DMS53 treated with DMSO at 0.1 percent for 48 hours (cell line): Measurements from ENCODE around the gene CTAGE6.
"Not testable (repeated sequence)": the region's sequence is repeated elsewhere in the genome, so short reads cannot be mapped to it uniquely, and the experiment has no call there.

Source experiments
- DNase-seq: peaks from one replicate; lab custom pipeline; 2025; ENCODE audit not compliant: unreplicated experiment; lab: John Stamatoyannopoulos, UW

Gene CTAGE6

DNA sequence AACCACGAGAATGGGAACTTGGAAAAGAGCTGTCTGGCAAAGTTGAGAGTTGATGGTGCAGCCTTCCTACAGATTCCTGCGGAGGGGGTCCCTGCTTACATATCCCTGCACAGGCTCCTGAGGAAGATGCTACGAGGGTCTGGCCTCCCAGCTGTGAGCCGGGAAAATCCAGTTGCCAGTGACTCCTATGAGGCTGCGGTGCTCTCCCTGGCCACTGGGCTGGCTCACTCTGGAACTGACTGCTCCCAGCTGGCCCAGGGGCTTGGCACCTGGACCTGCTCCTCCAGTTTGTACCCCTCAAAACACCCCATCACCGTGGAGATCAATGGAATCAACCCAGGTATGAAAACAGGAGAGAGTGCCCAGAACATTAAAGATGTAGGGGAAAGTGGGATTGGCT, 37.2 kb downstream of the CTAGE6 start:
- not testable (repeated sequence) for DNase-seq

DNA sequence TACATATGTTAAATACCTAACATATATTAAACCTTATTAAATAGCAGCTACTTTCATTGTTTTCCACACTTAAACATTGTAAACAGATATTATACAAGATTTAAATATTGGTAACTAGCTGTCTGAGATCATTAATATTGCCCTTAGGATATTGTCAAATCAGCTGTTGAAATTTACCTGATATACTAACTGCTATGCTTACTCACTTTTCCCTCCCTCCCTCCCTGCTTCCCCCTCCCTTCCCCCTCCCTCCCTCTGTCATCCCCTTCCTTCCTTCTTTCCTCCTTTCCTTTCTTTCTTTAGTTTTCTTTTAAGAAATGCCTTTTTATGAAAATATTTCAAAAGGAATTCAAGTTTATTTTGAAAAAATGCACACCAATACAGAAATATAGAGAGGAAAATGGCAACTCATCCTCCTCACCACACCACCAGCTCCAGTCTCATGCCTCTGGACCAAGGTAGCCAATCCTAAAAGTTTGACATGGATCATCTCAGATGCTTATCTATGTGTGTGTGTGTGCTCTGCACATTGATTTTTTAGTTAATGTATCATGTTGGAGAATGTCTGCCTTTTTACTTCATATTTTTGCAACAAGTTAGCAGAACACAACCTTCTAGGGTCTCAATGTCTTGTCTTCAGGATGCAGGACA, 41.8 kb downstream of the CTAGE6 start:
- DNase-seq = not testable (repeated sequence)

DNA sequence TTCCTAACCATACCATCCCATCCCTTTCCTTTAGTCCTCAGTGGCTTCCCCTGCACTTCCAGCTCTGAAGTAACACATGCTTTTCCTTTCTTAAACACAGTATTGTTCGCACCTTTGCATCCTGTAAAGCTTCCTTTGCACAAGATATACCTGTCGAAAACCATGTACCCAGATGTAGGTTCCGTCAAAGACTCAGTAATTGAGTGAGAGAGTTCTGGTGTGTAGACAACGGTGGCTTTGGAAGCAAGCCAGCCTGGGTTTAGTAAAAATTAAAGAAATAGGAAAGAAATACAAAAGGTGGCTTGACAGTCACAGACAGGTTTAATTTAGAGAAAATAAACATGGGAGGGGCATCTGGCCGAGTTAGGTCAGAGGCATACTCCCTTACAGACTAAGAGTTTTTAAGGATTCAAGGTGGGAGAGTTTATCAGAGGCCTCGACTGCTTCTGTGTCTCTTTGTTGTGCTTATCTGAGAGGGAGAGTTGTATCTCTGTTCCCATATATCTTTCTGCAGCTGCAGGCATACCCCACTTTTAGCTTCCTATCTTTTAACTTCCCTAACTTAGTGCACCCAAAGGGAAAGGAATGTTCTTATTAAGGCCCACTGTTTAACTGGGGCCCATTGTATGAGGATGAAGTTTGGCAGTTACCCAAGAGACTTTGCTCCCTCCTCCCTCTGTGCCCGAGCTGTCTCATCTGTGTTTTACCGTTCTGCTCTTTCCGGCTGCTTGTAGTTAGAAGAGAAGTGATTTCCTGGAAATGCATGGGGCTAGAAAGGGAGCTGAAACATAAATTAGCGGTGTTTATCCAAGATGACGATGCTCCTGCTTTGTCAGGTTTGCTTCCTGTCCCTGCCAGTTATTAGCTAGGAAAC, 42.7 kb downstream of the CTAGE6 start:
- DNase-seq = not testable (repeated sequence)

DNA sequence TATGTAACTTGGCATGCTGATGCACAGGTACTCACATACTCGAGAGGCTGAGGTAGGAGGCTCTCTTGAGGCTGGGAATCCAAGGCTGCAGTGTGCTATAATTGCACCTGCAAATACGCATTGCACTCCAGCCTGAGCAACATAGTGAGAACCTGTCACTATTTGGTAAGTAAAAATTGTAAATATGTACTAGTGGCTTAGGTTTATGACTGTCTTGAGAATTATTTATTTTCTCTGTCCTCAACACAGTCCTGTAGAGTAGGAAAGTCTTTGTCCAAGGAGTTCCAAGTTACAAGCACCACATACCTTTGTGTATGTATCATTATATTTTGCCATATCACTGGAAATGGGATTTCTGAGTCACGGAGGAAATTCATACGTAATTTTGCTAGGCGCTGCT, 45.1 kb downstream of the CTAGE6 start:
- DNase-seq = peak; percentile 61

DNA sequence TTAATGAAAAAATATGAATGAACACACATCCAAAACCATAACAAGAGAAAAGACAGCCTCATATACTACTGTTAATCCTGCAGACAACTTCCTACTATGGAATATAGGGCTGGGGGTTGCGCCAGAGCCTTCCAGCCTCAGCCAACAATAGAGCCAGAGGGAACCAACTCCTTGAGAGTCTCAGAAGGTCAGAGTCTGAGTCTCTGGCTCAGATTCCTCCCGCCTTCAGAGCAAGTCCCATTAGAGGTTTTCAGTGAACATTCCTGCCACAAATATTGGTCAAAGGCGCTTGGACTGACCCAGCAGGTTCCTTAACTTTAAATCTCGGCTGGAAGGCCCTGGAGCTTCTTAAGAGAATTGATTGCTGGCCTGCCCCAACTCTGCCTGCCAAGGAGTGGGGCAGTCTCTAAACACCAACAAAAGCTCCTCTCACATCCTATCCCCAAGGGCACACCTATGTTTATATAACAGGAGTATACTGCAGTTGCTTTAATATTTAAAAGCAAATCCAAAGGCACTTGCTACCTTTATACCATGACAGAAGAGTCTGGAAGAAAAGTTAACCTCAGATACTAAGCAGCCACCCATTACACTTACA, 45.7 kb downstream of the CTAGE6 start:
- DNase-seq = not testable (repeated sequence)

DNA sequence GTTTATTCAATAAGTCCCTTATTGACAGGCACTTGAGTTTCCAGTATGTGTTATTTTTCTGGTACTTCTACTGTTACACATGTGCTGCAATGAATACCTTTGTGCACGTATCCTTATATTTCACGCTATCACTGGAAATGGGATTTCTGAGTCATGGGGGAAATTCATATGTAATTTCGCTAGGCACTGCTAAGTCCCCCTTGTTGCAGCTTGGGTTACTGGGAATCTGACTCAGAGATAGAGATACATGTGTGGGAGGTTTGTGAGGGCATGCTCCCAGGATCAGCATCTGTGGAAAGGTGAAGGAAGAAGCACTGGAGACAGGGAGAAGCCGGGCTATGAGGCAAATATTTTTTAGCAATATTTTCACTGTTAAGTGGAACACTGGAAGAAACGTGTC, 47.6 kb downstream of the CTAGE6 start:
- not testable (repeated sequence) for DNase-seq
